Activated CD4-positive, alpha-beta memory T cell treated with anti-CD3 and anti-CD28 coated beads, Interleukin-2, amount 10 ng/mL, durations not matched to agents 7 days and 5 days (primary cell): ENCODE measurements around the gene HDLBP. TPM values are rescaled to one million over a fixed set of nuclear protein-coding genes. Genes with fewer than 3 reads are reported as not detected.
"Not testable (repeated sequence)": the region's sequence is repeated elsewhere in the genome, so short reads cannot be mapped to it uniquely, and the experiment has no call there.

Experiments
- CTCF ChIA-PET: fragments of 350-600 bp; sonication (Branson Sonifier 250); formaldehyde crosslinking; loops from one replicate; lab custom pipeline; 2021; ENCODE audit warnings: antibody characterized with exemption, inconsistent platforms; lab: Charles Lee
- POLR2A ChIA-PET: fragments of 350-600 bp; sonication (Branson Sonifier 250); formaldehyde crosslinking; loops from one replicate; lab custom pipeline; 2021; ENCODE audit warnings: antibody characterized with exemption; lab: Charles Lee
- DNase-seq: peaks from one replicate; pipeline ENCODE4 v3.0.0-alpha.2; 2020
- H3K27ac Mint-ChIP-seq: one replicate; pipeline ENCODE4 v1.8.0; 2021; ENCODE audit warnings: mild to moderate bottlenecking, mixed read lengths
- H3K27me3 Mint-ChIP-seq: one replicate; pipeline ENCODE4 v1.8.0; 2021; ENCODE audit warnings: mixed read lengths
- H3K36me3 Mint-ChIP-seq: one replicate; pipeline ENCODE4 v1.8.0; 2021; ENCODE audit warnings: low read depth, mixed read lengths
- H3K4me1 Mint-ChIP-seq: one replicate; pipeline ENCODE4 v1.8.0; 2021; ENCODE audit warnings: mixed read lengths
- H3K4me3 Mint-ChIP-seq: one replicate; pipeline ENCODE4 v1.8.0; 2021; ENCODE audit warnings: mild to moderate bottlenecking, mixed read lengths
- H3K9me3 Mint-ChIP-seq: one replicate; pipeline ENCODE4 v1.8.0; 2021; ENCODE audit warnings: mixed read lengths
- total RNA-seq, 2 experiments: library from RNA; stranded (reverse); gene quantifications; one replicate each; pipeline ENCODE4 v1.2.3, GENCODE V29; 2021

Gene HDLBP
- total RNA-seq, 2 experiments from 2014 or later: 190 to 193 TPM

DNA sequence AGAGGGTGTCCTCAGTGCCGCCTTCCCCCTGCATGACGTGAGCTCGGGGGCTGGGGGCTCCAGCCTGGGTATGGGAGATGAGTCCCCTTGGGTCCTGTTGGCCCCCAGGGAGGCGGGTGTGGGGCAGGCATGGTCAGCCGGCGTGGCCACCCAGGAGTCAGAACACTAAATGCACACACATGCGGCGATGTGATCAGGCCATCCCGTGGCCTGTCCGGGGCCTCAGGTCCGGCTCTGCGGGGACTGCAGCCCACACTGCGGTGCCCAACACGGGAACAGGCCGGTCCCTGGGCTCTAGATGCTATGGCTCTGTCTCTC is 113.2 kb downstream of the HDLBP start:
- Mint-ChIP-seq H3K4me1 (no peaks in the 10 kb centered on the region), H3K27ac (no peak overlapping the region), H3K36me3 (no peaks in the 10 kb centered on the region), H3K9me3 (no peaks in the 10 kb centered on the region), H3K4me3 (no peak overlapping the region), H3K27me3 (no peaks in the 10 kb centered on the region)
- DNase-seq: no peak
- ChIA-PET CTCF (no interaction called here), POLR2A (no interaction called here)

DNA sequence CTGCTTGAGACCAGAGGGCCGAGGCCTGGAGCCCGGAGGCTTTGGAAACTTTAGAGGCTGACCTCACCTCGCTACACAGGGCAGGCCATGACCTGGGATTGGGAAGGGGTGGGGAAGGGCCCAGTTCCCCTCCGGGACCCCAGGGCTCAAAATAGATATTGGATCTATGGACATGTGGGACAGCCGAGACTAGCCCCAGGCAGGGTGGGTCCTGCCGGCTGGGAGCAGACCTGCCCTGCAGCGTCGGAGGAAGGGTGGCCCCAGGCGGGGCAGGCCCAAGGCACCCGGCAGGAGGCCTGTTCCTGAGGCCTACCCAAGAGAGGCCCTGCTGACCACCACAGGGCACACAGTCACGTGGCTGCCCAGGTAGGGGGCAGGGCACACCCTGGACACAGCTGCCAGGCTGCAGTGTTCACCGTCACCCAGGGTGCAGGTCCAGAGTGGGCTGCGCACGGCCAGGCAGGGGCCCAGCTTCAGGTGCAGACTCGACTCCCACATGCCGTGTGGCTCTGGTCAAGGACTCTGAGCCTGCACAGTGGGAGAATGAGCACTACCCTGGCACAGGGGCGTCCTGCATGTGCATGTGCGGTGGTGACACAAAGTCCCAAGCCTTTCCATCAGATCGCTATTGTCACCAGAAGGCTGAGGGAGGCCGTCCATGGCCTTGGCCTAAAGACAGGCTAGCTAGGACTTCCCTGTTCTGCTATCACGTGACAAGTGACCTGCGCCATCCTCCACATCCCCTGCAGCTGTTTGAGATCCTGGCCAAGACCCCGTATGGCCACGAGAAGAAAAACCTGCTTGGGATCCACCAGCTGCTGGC is 113.8 kb downstream of the HDLBP start:
- Mint-ChIP-seq H3K4me3 (no peak overlapping the region), H3K36me3 (no peaks in the 10 kb centered on the region), H3K9me3 (no peaks in the 10 kb centered on the region), H3K4me1 (no peaks in the 10 kb centered on the region), H3K27ac (no peak overlapping the region), H3K27me3 (no peaks in the 10 kb centered on the region)
- POLR2A ChIA-PET: no interaction called here
- CTCF ChIA-PET: no interaction called here
- DNase-seq: no peak

DNA sequence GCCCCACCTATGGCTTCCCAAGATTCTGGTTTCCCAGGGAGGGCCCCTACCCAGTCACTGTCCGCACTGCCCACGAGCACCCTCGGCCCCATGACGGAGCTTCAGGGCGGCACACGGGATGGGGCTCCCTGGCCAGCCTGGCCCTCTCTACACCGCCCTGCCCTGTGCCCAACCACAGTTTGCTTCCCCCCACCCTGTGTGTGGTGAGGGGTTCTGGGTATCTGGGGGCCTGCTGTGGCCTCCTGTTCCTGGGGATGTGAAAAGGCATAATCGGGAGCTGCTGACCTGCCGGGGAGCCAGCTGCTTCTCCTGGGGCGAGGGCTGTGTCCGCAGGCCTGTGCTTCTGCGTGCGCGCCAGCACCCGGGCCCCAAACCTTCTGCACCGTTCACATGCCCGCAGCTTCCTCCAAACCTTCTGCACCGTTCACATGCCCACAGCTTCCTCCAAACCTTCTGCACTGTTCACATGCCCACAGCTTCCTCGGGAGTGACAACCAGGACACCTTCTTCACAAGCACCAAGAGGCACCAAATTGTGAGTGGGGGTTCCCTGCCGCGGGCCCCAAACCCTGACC is 114.6 kb downstream of the HDLBP start:
- Mint-ChIP-seq H3K4me1 (no peaks in the 10 kb centered on the region), H3K27me3 (no peaks in the 10 kb centered on the region), H3K9me3 (no peaks in the 10 kb centered on the region), H3K36me3 (no peaks in the 10 kb centered on the region), H3K27ac (no peak overlapping the region), H3K4me3 (no peak overlapping the region)
- ChIA-PET POLR2A (no interaction called here), CTCF (no interaction called here)
- no peak for DNase-seq

DNA sequence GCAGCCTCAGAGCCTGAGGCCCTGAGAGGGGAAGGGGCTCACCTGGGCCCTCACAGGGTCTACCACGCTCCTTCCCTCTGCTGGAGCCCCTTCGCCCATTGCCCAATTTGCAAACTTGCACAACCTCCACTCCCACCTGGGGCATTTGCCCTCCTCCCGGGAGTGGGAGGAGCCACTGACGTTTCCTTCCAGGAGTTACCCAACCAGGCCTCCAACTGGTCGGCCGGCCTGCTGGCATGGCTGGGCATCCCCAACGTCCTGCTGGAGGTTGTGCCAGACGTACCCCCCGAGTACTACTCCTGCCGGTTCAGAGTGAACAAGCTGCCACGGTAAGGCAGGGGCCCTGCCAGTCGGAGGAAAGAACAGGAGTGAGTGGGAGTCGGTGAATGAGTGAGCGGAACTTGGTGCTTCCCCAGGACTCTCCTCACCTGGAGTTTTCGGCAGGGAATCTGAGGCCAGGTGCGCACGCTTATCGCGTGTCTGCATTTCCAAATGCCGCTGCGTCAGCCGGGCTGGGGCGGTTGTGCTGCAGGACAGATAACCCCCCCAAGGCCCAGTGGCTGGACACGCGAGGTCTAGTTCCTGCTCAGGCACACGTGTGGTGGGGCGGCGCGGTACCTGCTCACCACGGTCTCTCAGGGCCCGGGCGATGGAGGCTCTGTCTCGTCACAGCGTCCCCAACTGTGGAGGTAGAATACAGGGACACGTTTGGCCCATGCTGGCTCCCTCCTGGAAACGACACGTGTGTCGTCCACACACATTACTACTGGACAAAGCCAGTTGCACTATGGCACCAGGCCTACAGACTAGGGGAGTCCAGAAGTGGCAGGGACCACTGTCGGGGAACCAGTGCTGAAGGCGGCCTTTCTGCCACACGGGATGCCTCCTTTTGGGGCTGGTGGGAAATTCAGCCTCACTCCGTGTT is 115.3 kb downstream of the HDLBP start:
- Mint-ChIP-seq H3K9me3 (no peaks in the 10 kb centered on the region), H3K36me3 (no peaks in the 10 kb centered on the region), H3K27ac (no peak overlapping the region), H3K4me3 (no peak overlapping the region), H3K4me1 (no peaks in the 10 kb centered on the region), H3K27me3 (no peaks in the 10 kb centered on the region)
- CTCF ChIA-PET: no interaction called here
- POLR2A ChIA-PET: no interaction called here
- DNase-seq: no peak

DNA sequence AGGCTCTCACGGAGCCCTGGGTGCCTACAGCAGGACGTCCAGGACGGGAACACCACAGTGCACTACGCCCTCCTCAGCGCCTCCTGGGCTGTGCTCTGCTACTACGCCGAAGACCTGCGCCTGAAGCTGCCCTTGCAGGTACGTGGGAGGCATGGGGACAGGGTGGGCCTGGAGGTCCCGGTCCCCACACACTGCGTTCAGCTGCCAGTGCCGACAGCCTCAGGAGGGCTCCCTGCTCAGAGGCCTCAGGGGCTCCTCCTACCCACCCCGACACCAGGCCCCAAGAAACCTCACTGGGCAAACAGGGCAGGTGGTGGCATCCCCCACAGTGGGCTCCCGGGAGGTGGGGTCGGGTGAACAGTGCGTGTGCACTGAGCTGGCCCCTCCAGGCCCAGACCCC is 116.2 kb downstream of the HDLBP start:
- H3K4me1 Mint-ChIP-seq: no peaks in the 10 kb centered on the region
- DNase-seq: no peak
- H3K27me3 Mint-ChIP-seq: no peaks in the 10 kb centered on the region
- H3K9me3 Mint-ChIP-seq: no peaks in the 10 kb centered on the region
- POLR2A ChIA-PET: no interaction called here
- H3K4me3 Mint-ChIP-seq: no peak overlapping the region
- no peaks in the 10 kb centered on the region for H3K36me3 Mint-ChIP-seq
- no peak overlapping the region for H3K27ac Mint-ChIP-seq
- CTCF ChIA-PET: no interaction called here

DNA sequence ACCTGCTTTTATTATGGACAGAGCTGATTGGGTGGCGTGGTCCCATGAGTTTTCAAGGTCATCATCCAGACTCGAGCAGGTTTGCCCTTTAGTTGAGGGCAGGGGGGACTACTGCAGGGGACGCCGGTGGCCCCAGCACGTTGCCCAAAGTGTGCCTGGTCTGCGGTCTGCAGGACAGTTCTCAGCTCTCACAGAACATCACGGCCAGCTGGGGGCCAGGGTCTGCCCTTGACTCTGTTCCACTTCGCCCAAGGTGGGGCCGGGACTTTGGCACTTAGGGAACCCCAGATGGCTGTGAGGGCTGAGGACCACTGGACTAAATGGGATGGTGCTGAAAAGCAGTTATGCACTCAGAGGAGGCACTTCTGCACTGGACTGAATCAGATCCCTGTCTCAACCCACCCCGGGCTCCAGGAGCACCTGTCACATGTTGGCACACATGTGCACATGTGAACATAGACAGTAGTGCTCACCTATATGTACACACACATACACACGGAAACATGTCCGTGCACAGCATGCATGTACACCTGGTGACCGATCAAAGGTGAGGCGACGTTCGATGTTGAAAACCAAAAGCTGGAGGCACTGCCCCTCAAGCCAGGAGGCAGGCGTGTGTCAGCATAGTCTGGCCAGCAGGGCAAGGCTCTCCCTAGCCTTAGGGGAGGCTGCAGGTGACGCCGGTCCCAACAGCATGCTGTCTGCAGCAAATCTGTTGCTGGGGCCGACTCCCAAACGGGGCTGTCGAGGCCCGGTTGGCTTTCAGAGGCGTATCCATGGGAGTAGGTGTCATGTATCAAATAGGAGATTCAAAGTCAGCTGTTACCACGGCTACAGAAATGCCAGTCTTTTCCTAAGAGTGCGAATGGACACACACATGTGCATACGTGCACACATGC is 116.8 kb downstream of the HDLBP start:
- Mint-ChIP-seq H3K27ac (no peak overlapping the region), H3K27me3 (no peaks in the 10 kb centered on the region), H3K9me3 (no peaks in the 10 kb centered on the region), H3K4me3 (no peak overlapping the region), H3K4me1 (no peaks in the 10 kb centered on the region), H3K36me3 (no peaks in the 10 kb centered on the region)
- CTCF ChIA-PET: no interaction called here
- no peak for DNase-seq
- POLR2A ChIA-PET: no interaction called here

DNA sequence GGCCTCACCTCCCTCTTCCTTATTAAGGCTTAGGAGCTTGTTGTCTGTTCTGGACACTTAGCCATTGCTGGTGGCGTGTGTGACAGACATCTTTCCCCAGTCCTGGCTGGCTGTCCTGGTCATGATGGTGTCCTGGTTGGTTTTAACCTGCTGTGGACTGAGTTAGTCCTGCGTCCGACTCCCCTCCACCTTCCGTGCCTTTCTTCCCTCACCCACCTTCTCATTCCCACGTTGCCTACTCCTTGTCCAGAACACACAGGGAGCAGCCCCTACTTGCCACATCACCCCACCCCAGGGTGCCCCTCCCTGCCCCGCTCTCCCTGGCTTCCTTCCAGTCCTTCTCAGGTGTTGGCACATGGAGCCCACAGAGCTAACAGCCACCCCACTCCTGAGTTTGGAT is 117.5 kb downstream of the HDLBP start:
- CTCF ChIA-PET: no interaction called here
- Mint-ChIP-seq H3K36me3 (no peaks in the 10 kb centered on the region), H3K27me3 (no peaks in the 10 kb centered on the region), H3K4me3 (no peak overlapping the region), H3K27ac (no peak overlapping the region), H3K4me1 (no peaks in the 10 kb centered on the region), H3K9me3 (no peaks in the 10 kb centered on the region)
- no peak for DNase-seq
- POLR2A ChIA-PET: no interaction called here

DNA sequence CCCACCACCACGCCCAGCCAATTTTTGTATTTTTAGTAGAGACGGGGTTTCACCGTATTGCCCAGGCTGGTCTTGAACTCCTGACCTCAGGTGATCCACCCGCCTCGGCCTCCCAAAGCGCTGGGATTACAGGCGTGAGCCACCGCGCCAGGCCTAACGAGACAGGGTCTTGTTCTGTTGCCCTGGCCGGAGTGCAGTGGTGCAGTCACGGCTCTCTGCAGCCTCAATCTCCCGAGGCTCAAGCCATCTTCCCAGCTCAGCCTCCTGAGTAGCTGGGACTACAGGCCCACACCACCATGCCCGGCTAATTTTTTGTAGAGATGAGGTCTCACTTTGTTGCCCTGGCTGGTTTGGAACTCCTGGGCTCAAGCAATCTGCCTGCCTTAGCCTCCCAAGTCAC is 118.2 kb downstream of the HDLBP start:
- H3K27me3 Mint-ChIP-seq, POLR2A ChIA-PET, H3K36me3 Mint-ChIP-seq: not testable (repeated sequence)

DNA sequence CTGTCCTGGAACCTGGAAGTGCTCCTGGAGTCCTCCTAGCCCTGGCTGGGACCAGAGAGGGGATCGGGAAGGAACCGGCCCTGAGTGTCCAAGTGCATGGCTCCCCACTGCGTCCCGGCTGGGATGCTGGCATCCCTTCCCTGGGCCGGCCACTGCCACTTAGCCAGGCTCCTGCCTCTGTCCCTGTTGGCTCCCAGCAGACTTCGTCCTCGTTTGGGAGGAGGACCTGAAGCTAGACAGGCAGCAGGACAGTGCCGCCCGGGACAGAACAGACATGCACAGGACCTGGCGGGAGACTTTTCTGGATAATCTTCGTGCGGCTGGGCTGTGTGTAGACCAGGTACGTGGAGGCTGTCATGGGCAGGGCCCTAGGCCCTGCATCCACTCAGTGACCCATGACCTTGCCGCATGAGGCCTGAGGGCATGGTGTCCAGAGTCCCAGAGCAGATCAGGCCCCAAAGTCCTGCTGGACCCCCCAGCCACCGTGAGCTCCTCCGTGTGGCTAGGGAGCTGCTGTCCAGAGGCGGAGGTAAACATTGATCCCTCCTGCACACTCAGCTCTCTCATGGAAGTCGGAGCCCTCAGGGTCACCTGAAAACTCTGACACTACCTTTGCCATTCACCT is 119.9 kb downstream of the HDLBP start:
- CTCF ChIA-PET: no interaction called here
- H3K36me3 Mint-ChIP-seq: no peaks in the 10 kb centered on the region
- H3K27ac Mint-ChIP-seq: no peak overlapping the region
- no peaks in the 10 kb centered on the region for H3K9me3 Mint-ChIP-seq
- no peak overlapping the region for H3K4me3 Mint-ChIP-seq
- DNase-seq: no peak
- H3K27me3 Mint-ChIP-seq: no peaks in the 10 kb centered on the region
- no peaks in the 10 kb centered on the region for H3K4me1 Mint-ChIP-seq
- POLR2A ChIA-PET: no interaction called here

More for the DNA sequence above, 118.2 kb downstream of the HDLBP start:
- H3K9me3 Mint-ChIP-seq, H3K27ac Mint-ChIP-seq, H3K4me1 Mint-ChIP-seq, DNase-seq, CTCF ChIA-PET, H3K4me3 Mint-ChIP-seq: not testable (repeated sequence)

DNA sequence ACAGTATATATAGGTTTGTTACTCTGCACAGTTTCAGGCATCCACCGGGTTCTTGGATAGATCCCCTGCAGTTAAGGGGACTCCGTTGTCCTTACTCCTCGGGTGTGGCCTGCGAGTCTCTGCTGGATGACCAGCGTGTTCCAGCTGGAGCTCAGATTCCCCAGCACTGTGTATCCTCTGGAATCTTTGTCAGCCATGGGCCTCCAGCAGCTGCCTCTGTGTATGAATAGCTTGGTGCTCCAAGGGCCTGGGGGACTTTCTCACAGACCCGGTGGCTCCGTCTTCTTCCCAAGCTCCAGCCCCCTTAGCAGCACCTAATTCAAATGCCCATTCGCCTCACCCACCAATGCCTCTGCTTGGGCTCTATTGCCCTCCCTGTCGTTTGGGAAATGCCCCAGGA is 120.7 kb downstream of the HDLBP start:
- no peak overlapping the region for H3K27ac Mint-ChIP-seq
- CTCF ChIA-PET: no interaction called here
- H3K4me1 Mint-ChIP-seq: no peaks in the 10 kb centered on the region
- H3K4me3 Mint-ChIP-seq: no peak overlapping the region
- no peaks in the 10 kb centered on the region for H3K36me3 Mint-ChIP-seq
- no peaks in the 10 kb centered on the region for H3K9me3 Mint-ChIP-seq
- H3K27me3 Mint-ChIP-seq: no peaks in the 10 kb centered on the region
- POLR2A ChIA-PET: no interaction called here
- DNase-seq: no peak

DNA sequence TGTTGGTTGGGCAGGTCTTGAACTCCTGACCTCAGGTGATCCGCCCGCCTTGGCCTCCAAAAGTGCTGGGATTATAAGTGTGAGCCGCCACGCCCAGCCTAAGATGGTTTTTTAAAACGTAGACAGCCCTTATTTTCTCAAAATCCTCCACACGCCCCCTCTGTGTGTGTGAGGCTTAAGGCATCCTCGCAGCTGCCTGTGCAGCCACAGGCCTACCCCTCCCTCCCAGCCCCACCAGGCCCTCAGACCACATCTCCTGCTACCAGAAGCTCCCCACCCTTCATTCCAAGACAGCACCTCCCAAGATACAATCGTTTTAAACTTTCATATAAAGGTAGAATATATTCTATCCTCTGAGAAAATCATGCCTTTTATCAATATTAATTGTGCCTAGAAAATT is 122.2 kb downstream of the HDLBP start:
- CTCF ChIA-PET: no interaction called here

DNA sequence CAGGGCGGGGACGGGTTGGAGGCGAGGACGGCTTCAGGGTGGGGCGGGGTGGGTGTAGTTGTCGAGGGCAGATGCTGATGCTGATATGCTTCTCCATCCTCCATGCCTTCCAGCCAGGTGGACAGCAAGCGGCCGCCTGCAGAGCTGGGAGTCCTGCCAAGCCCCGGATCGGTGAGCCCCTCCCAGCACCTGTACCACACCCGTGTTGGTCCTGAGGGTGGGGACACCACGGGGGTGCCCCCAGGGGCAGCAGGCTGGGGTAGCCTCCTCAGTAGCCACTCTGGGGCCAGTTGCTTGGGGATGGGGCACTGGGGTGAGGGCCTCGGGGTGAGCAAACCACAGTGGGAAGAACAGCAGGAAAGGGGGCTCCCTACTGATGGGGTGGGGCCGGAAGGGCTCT is 124.4 kb downstream of the HDLBP start:
- ChIA-PET CTCF (no interaction called here), POLR2A (interaction anchor here (1.5 kb wide), 1 partner anchor 42 kb away, joined by 3 read pairs; the partner anchor contains the start of gene PASK)
- Mint-ChIP-seq H3K4me3 (no peak overlapping the region), H3K27me3 (no peaks in the 10 kb centered on the region), H3K4me1 (no peaks in the 10 kb centered on the region), H3K27ac (no peak overlapping the region), H3K36me3 (no peaks in the 10 kb centered on the region), H3K9me3 (no peaks in the 10 kb centered on the region)
- no peak for DNase-seq

More for the DNA sequence above, 122.2 kb downstream of the HDLBP start:
- H3K27me3 Mint-ChIP-seq: no peaks in the 10 kb centered on the region
- POLR2A ChIA-PET: no interaction called here
- H3K9me3 Mint-ChIP-seq: no peaks in the 10 kb centered on the region
- no peak overlapping the region for H3K4me3 Mint-ChIP-seq
- DNase-seq: no peak
- H3K27ac Mint-ChIP-seq: no peak overlapping the region
- no peaks in the 10 kb centered on the region for H3K36me3 Mint-ChIP-seq
- no peaks in the 10 kb centered on the region for H3K4me1 Mint-ChIP-seq
